HepG2 (cell line): ENCODE data around the gene NAIF1. TPM values are rescaled to one million over a fixed set of nuclear protein-coding genes. Genes with fewer than 3 reads are reported as not detected.

Source experiments
- CCDC6 ChIP-seq: sonication (generic); formaldehyde crosslinking; IDR thresholded peaks from 2 replicates; pipeline ENCODE4 v1.8.1; 2022; ENCODE audit warnings: mild to moderate bottlenecking, missing genetic modification reagents, moderate library complexity
- CREM ChIP-seq, 2 experiments: sonication (generic) in 1 of 2; formaldehyde crosslinking in 1 of 2; IDR thresholded peaks; 2 replicates each; pipeline versions ENCODE4 v1.4.0 to v1.6.1; 2016 to 2020; ENCODE audit warnings: antibody characterized with exemption in 1 of 2, mild to moderate bottlenecking in 1 of 2, missing genetic modification reagents in 1 of 2
- HHEX ChIP-seq: IDR thresholded peaks from 2 replicates; pipeline ENCODE4 v1.6.1; 2016; ENCODE audit warnings: control low read depth
- HNRNPLL ChIP-seq: fragments of 200-400 bp; formaldehyde crosslinking; IDR thresholded peaks from 2 replicates; pipeline ENCODE4 v1.6.1; 2017; ENCODE audit warnings: mild to moderate bottlenecking, low read depth, low read length; ENCODE audit not compliant: poor library complexity, severe bottlenecking
- KDM1A ChIP-seq: IDR thresholded peaks from 2 replicates; pipeline ENCODE4 v1.6.1; 2016; ENCODE audit warnings: missing compliant biosample characterization
- MBNL3 ChIP-seq: fragments of 250-450 bp; sonication (Bioruptor Pico); conservative IDR thresholded peaks from 2 replicates; pipeline ENCODE4 v1.8.0; 2022; ENCODE audit warnings: mild to moderate bottlenecking, inconsistent platforms
- NCOA1 ChIP-seq: sonication (generic); formaldehyde crosslinking; IDR thresholded peaks from 2 replicates; pipeline ENCODE4 v1.9.0; 2021; ENCODE audit warnings: missing genetic modification reagents
- NFE2 ChIP-seq: sonication (generic); formaldehyde crosslinking; IDR thresholded peaks from 2 replicates; pipeline ENCODE4 v1.4.0; 2020; ENCODE audit warnings: missing genetic modification reagents
- NFRKB ChIP-seq: fragments of 450-650 bp; IDR thresholded peaks from 2 replicates; pipeline ENCODE4 v1.6.1; 2017
- NFYC ChIP-seq: IDR thresholded peaks from 2 replicates; pipeline ENCODE4 v1.6.1; 2016; ENCODE audit warnings: missing genetic modification reagents, missing compliant biosample characterization
- RARG ChIP-seq: sonication (generic); formaldehyde crosslinking; IDR thresholded peaks from 2 replicates; pipeline ENCODE4 v1.4.0; 2020; ENCODE audit warnings: low read depth, mild to moderate bottlenecking, missing genetic modification reagents
- SIX4 ChIP-seq: sonication (generic); formaldehyde crosslinking; IDR thresholded peaks from 2 replicates; pipeline ENCODE4 v1.4.0; 2020; ENCODE audit warnings: missing genetic modification reagents
- ZFP37 ChIP-seq: sonication (generic); formaldehyde crosslinking; IDR thresholded peaks from 2 replicates; pipeline ENCODE4 v1.4.0; 2020; ENCODE audit warnings: missing genetic modification reagents, borderline replicate concordance
- ZNF556 ChIP-seq: sonication (generic); formaldehyde crosslinking; IDR thresholded peaks from 2 replicates; pipeline ENCODE4 v1.4.0; 2020; ENCODE audit warnings: mild to moderate bottlenecking, missing genetic modification reagents, borderline replicate concordance
- ZNF652 ChIP-seq: IDR thresholded peaks from 2 replicates; pipeline ENCODE4 v1.6.1; 2016; ENCODE audit warnings: low read depth, borderline replicate concordance
- ZNF782 ChIP-seq: sonication (generic); formaldehyde crosslinking; IDR thresholded peaks from 2 replicates; pipeline ENCODE4 v1.4.0; 2020; ENCODE audit warnings: missing genetic modification reagents, mild to moderate bottlenecking, borderline replicate concordance
- polyA plus RNA-seq, 8 experiments: library from polyadenylated mRNA; depleted of rRNA in 3 of 8; stranded (reverse) in 7 of 8; unstranded in 1 of 8; fragments of >200 nt; fragmentation: Illumina TruSeq in 4 of 8; extraction: Trizol in 4 of 8; gene quantifications; 2 replicates each; pipeline versions ENCODE4 v1.2.1 to v1.2.3, GENCODE V29; 2011 to 2016; ENCODE audit warnings: low read depth in 4 of 8, missing spikeins in 1 of 8, mixed read lengths in 1 of 8; ENCODE audit not compliant: insufficient read depth in 1 of 8
- total RNA-seq, 5 experiments: library from RNA; depleted of rRNA; stranded (reverse); fragments of >200 nt; fragmentation: Illumina TruSeq; extraction: Trizol; gene quantifications; 2 replicates each; pipeline ENCODE4 v1.2.3, GENCODE V29; 2016; ENCODE audit warnings: low read depth in 1 of 5
- TF ChIP-seq, protein P1 (sequence below): sonication (generic); formaldehyde crosslinking; IDR thresholded peaks from 2 replicates; pipeline ENCODE4 v1.4.0; 2020; ENCODE audit warnings: missing genetic modification reagents, borderline replicate concordance
- TF ChIP-seq, protein P2 (sequence below): sonication (generic); formaldehyde crosslinking; IDR thresholded peaks from 2 replicates; pipeline ENCODE4 v1.8.0; 2022; ENCODE audit warnings: mild to moderate bottlenecking, missing genetic modification reagents; ENCODE audit not compliant: insufficient replicate concordance
- TF ChIP-seq, protein P3 (sequence below): sonication (generic); formaldehyde crosslinking; IDR thresholded peaks from 2 replicates; pipeline ENCODE4 v1.4.0; 2020; ENCODE audit warnings: mild to moderate bottlenecking, missing genetic modification reagents
- TF ChIP-seq, protein P4 (sequence below): sonication (generic); formaldehyde crosslinking; IDR thresholded peaks from 2 replicates; pipeline ENCODE4 v1.4.0; 2020; ENCODE audit warnings: missing genetic modification reagents, mild to moderate bottlenecking, borderline replicate concordance
- TF ChIP-seq, protein P5 (sequence below): sonication (generic); formaldehyde crosslinking; IDR thresholded peaks from 2 replicates; pipeline ENCODE4 v1.9.0; 2021; ENCODE audit warnings: missing genetic modification reagents, borderline replicate concordance

The NAIF1 gene
- total and polyA plus RNA-seq, 2 of the 13 experiments (the other 11 are each of a cell fraction or from before 2014, with no cell fraction given), result 6.0 to 6.9 TPM

DNA sequence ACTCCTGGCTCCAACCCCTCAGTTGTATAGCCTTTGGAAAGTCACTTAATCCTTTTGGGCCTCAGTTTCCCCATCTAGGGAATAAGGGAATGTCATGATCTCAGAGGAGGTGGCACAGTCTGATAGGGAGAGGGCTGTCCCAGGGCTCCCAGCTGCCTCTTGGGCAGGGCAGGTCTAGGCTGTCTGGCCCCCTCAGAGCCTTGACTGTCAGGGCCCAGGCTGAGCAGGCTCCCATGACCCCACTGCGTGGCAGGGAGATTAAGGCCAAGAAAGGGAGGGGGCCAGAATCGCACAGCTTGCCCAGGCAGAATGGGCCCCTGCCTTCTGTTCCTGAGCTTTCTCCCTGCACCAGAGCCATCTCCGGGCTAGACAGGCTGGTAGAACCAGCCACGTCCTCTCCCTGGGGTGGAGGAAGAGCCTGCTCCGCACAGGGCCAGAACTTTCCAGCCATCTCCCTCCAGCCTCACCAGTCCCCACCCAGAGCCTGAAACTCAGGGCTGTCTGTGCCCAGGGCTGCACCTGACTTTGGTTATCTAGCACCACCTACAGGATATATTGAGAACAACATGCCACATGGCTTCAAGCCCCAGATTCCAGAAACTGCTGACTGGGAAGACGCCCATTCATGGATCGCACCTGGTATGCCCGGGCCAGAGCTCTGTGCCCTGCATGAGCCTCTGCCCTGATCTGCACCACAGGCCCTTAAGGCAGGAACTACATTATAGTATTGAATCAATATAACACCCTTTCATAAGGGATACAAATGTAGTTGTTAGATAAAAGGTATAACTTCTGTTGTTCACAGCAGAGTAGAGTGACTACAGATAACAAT is 32.1 kb downstream of the NAIF1 start (continued):
- TF ChIP-seq, protein P1, sequence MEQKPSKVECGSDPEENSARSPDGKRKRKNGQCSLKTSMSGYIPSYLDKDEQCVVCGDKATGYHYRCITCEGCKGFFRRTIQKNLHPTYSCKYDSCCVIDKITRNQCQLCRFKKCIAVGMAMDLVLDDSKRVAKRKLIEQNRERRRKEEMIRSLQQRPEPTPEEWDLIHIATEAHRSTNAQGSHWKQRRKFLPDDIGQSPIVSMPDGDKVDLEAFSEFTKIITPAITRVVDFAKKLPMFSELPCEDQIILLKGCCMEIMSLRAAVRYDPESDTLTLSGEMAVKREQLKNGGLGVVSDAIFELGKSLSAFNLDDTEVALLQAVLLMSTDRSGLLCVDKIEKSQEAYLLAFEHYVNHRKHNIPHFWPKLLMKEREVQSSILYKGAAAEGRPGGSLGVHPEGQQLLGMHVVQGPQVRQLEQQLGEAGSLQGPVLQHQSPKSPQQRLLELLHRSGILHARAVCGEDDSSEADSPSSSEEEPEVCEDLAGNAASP (CRISPR knock-in tag), result 0 out of 2 replicates have a peak, but pooled peaks have one; percentile 30
- TF ChIP-seq, protein P2, sequence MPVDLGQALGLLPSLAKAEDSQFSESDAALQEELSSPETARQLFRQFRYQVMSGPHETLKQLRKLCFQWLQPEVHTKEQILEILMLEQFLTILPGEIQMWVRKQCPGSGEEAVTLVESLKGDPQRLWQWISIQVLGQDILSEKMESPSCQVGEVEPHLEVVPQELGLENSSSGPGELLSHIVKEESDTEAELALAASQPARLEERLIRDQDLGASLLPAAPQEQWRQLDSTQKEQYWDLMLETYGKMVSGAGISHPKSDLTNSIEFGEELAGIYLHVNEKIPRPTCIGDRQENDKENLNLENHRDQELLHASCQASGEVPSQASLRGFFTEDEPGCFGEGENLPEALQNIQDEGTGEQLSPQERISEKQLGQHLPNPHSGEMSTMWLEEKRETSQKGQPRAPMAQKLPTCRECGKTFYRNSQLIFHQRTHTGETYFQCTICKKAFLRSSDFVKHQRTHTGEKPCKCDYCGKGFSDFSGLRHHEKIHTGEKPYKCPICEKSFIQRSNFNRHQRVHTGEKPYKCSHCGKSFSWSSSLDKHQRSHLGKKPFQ, result no peak
- TF ChIP-seq ZNF556 (CRISPR knock-in tag) (no peak), MBNL3 (CRISPR knock-in tag) (no peak), HNRNPLL (no peak), SIX4 (CRISPR knock-in tag) (no peak), ZNF782 (no peak), NFYC (CRISPR knock-in tag) (no peak), NFE2 (CRISPR knock-in tag) (no peak), CCDC6 (CRISPR knock-in tag) (no peak), KDM1A (CRISPR knock-in tag) (no peak), ZNF652 (CRISPR knock-in tag) (no peak), HHEX (no peak), NCOA1 (no peak), ZFP37 (no peak), CREM (IDR thresholded peaks at IDR 0.05) (no peak), CREM (CRISPR knock-in tag; IDR thresholded peaks at IDR 0.05) (no peak), NFRKB (no peak), RARG (CRISPR knock-in tag) (no peak)
- TF ChIP-seq, protein P3, sequence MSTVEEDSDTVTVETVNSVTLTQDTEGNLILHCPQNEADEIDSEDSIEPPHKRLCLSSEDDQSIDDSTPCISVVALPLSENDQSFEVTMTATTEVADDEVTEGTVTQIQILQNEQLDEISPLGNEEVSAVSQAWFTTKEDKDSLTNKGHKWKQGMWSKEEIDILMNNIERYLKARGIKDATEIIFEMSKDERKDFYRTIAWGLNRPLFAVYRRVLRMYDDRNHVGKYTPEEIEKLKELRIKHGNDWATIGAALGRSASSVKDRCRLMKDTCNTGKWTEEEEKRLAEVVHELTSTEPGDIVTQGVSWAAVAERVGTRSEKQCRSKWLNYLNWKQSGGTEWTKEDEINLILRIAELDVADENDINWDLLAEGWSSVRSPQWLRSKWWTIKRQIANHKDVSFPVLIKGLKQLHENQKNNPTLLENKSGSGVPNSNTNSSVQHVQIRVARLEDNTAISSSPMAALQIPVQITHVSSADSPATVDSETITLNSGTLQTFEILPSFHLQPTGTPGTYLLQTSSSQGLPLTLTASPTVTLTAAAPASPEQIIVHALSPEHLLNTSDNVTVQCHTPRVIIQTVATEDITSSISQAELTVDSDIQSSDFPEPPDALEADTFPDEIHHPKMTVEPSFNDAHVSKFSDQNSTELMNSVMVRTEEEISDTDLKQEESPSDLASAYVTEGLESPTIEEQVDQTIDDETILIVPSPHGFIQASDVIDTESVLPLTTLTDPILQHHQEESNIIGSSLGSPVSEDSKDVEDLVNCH, result no peak
- TF ChIP-seq, protein P4, sequence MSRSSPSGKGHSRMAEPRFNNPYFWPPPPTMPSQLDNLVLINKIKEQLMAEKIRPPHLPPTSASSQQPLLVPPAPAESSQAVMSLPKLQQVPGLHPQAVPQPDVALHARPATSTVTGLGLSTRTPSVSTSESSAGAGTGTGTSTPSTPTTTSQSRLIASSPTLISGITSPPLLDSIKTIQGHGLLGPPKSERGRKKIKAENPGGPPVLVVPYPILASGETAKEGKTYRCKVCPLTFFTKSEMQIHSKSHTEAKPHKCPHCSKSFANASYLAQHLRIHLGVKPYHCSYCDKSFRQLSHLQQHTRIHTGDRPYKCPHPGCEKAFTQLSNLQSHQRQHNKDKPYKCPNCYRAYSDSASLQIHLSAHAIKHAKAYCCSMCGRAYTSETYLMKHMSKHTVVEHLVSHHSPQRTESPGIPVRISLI (CRISPR knock-in tag), result no peak
- TF ChIP-seq, protein P5, sequence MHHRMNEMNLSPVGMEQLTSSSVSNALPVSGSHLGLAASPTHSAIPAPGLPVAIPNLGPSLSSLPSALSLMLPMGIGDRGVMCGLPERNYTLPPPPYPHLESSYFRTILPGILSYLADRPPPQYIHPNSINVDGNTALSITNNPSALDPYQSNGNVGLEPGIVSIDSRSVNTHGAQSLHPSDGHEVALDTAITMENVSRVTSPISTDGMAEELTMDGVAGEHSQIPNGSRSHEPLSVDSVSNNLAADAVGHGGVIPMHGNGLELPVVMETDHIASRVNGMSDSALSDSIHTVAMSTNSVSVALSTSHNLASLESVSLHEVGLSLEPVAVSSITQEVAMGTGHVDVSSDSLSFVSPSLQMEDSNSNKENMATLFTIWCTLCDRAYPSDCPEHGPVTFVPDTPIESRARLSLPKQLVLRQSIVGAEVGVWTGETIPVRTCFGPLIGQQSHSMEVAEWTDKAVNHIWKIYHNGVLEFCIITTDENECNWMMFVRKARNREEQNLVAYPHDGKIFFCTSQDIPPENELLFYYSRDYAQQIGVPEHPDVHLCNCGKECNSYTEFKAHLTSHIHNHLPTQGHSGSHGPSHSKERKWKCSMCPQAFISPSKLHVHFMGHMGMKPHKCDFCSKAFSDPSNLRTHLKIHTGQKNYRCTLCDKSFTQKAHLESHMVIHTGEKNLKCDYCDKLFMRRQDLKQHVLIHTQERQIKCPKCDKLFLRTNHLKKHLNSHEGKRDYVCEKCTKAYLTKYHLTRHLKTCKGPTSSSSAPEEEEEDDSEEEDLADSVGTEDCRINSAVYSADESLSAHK, result no peak
